CD4-positive, alpha-beta memory T cell (primary cell): ENCODE results near the gene FCHSD2. TPM values are rescaled to one million over a fixed set of nuclear protein-coding genes. Genes with fewer than 3 reads are reported as not detected.

Source experiments
- CTCF ChIA-PET: fragments of 350-600 bp; sonication (Branson Sonifier 250); formaldehyde crosslinking; loops from one replicate; lab custom pipeline; 2021; ENCODE audit warnings: inconsistent platforms; ENCODE audit not compliant: partially characterized antibody; lab: Charles Lee
- POLR2A ChIA-PET: fragments of 350-600 bp; sonication (Branson Sonifier 250); formaldehyde crosslinking; loops from one replicate; lab custom pipeline; 2021; ENCODE audit not compliant: partially characterized antibody; lab: Charles Lee
- DNase-seq, 5 donors: peaks; one replicate each; pipeline versions ENCODE4 v3.0.0 to v3.0.0-alpha.2; 2020 to 2022; ENCODE audit warnings: mixed read lengths in 1 of 5
- H3K27ac ChIP-seq: one replicate; pipeline ENCODE4 v1.7.0; 2013; ENCODE audit warnings: low read depth, low read length
- H3K27me3 ChIP-seq: 2 replicates; pipeline ENCODE4 v1.7.0; 2013; ENCODE audit warnings: mild to moderate bottlenecking, low read length, moderate library complexity; ENCODE audit not compliant: insufficient read depth
- H3K36me3 ChIP-seq: 2 replicates; pipeline ENCODE4 v1.7.0; 2013; ENCODE audit warnings: mild to moderate bottlenecking, low read length, moderate library complexity; ENCODE audit not compliant: insufficient read depth
- H3K4me1 ChIP-seq: 2 replicates; pipeline ENCODE4 v1.7.0; 2013; ENCODE audit warnings: mild to moderate bottlenecking, low read length, moderate library complexity; ENCODE audit not compliant: insufficient read depth
- H3K4me3 ChIP-seq, 2 donors: one replicate each; pipeline ENCODE4 v1.7.0; 2013; ENCODE audit warnings: low read length in 2 of 2, mild to moderate bottlenecking in 1 of 2
- H3K9me3 ChIP-seq, 2 donors: one replicate each; pipeline ENCODE4 v1.7.0; 2013; ENCODE audit warnings: low read length in 2 of 2, control low read depth in 1 of 2; ENCODE audit not compliant: control insufficient read depth in 1 of 2
- H3K27ac Mint-ChIP-seq, 7 donors: one replicate each; pipeline ENCODE4 v1.8.0; 2020 to 2021; ENCODE audit warnings: mixed read lengths in 7 of 7, mild to moderate bottlenecking in 6 of 7, inconsistent platforms in 3 of 7, moderate library complexity in 3 of 7
- H3K27me3 Mint-ChIP-seq, 2 donors: one replicate each; pipeline ENCODE4 v1.8.0; 2020 to 2021; ENCODE audit warnings: mixed read lengths in 2 of 2
- H3K36me3 Mint-ChIP-seq, 2 donors: one replicate each; pipeline ENCODE4 v1.8.0; 2020 to 2021; ENCODE audit warnings: mixed read lengths in 2 of 2, inconsistent platforms in 1 of 2, mild to moderate bottlenecking in 1 of 2
- H3K4me1 Mint-ChIP-seq, 4 donors: one replicate each; pipeline ENCODE4 v1.8.0; 2020 to 2021; ENCODE audit warnings: mixed read lengths in 4 of 4, mild to moderate bottlenecking in 1 of 4
- H3K4me3 Mint-ChIP-seq, 8 donors: one replicate each; pipeline ENCODE4 v1.8.0; 2020 to 2021; ENCODE audit warnings: mixed read lengths in 8 of 8, mild to moderate bottlenecking in 7 of 8, moderate library complexity in 6 of 8, inconsistent platforms in 3 of 8
- H3K9me3 Mint-ChIP-seq, 8 donors: one replicate each; pipeline ENCODE4 v1.8.0; 2020 to 2021; ENCODE audit warnings: mixed read lengths in 8 of 8, mild to moderate bottlenecking in 5 of 8, inconsistent platforms in 3 of 8, moderate library complexity in 1 of 8
- intact Hi-C: fragments of 100-400 bp; cut with micrococcal nuclease; formaldehyde crosslinking; loops from one replicate; pipeline ENCODE4 v1.15.1; 2023
- polyA plus RNA-seq, 2 donors: library from polyadenylated mRNA; unstranded; fragments of 300-500 nt; fragmentation: Illumina TruSeq; gene quantifications; one replicate each; pipeline ENCODE4 v1.2.3, GENCODE V29; 2021
- total RNA-seq, 2 experiments: library from RNA; stranded (reverse); gene quantifications; one replicate each; pipeline ENCODE4 v1.2.3, GENCODE V29; 2021

Gene FCHSD2
- total and polyA plus RNA-seq, 4 experiments from 2014 or later, result 9.5 to 52.0 (median 34.8) TPM

- DNase-seq, result no peak
- Mint-ChIP-seq H3K36me3 (peaks cover 0 to 16% of the 10 kb centered on the region in 2 donors), H3K27ac (peak overlapping the region in 1 of 7 donors; percentile 72), H3K27me3 (no peaks in the 10 kb centered on the region), H3K4me3 (no peak overlapping the region), H3K9me3 (no peaks in the 10 kb centered on the region), H3K4me1 (peaks cover 7 to 14% (median 12%) of the 10 kb centered on the region in 4 donors)
- H3K27me3 ChIP-seq, result no peaks in the 10 kb centered on the region
- no peaks in the 10 kb centered on the region for H3K4me1 ChIP-seq
- POLR2A ChIA-PET, result no interaction called here
- CTCF ChIA-PET, result interaction anchor here (2.4 kb wide), 1 partner anchor 125 kb away, joined by 12 read pairs; no protein-coding TSS in a partner anchor
- intact Hi-C loops, result no loop called here
- no peaks in the 10 kb centered on the region for H3K9me3 ChIP-seq
- no peaks in the 10 kb centered on the region for H3K36me3 ChIP-seq
- no peak overlapping the region for H3K4me3 ChIP-seq
- no peak overlapping the region for H3K27ac ChIP-seq
Observed at GRCh38 chr11:72850832-72851231, 291.3 kb downstream of the FCHSD2 start.

DNA sequence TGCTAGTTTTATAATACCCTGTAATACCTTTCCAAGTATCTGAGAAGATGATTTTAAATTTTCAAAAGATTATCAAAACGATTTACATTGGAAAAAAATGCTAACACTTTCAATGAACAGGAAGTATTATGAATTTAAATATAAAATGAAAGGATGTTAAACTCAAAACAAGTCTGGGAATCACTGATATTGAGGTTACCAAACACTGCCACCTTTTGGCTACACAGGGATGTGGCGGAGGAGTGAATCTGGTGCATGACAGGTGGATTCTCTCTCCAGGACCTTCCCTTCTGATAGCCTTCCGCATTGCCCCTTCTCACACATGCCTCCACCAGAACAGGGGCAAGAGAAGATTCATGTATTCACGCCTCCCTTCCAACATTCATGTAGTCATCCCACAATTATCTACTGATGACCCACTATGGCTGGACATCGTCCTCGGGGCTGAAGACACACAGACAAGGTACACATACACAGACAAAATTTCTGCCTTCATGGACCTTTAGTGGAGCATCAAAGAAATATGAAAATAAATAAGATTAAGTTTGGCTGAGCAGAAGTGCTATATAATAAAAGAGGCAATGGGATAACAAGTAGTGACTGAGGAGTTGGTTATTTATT is 293.2 kb downstream of the FCHSD2 start:
- Mint-ChIP-seq H3K4me3 (no peak overlapping the region), H3K27ac (peak overlapping the region in 2 of 7 donors; percentile 42 to 56), H3K9me3 (no peaks in the 10 kb centered on the region), H3K36me3 (peaks cover 5 to 26% of the 10 kb centered on the region in 2 donors), H3K27me3 (no peaks in the 10 kb centered on the region), H3K4me1 (peaks cover 7 to 14% (median 11%) of the 10 kb centered on the region in 4 donors)
- POLR2A ChIA-PET, result no interaction called here
- no peaks in the 10 kb centered on the region for H3K27me3 ChIP-seq
- H3K9me3 ChIP-seq, result no peaks in the 10 kb centered on the region
- peak; percentile 42 to 57 (median 47) for DNase-seq
- H3K4me3 ChIP-seq, result no peak overlapping the region
- H3K27ac ChIP-seq, result no peak overlapping the region
- H3K36me3 ChIP-seq, result peaks cover 4% of the 10 kb centered on the region
- intact Hi-C loops, result loop anchor here (1.0 to 2.0 kb wide), 2 partner anchors 124 to 164 kb away; no protein-coding TSS in a partner anchor
- H3K4me1 ChIP-seq, result no peaks in the 10 kb centered on the region
- CTCF ChIA-PET, result interaction anchor here (1.1 to 2.4 kb wide), 3 partner anchors 123 to 328 kb away, joined by 3 to 12 read pairs (median 11); no protein-coding TSS in a partner anchor

DNA sequence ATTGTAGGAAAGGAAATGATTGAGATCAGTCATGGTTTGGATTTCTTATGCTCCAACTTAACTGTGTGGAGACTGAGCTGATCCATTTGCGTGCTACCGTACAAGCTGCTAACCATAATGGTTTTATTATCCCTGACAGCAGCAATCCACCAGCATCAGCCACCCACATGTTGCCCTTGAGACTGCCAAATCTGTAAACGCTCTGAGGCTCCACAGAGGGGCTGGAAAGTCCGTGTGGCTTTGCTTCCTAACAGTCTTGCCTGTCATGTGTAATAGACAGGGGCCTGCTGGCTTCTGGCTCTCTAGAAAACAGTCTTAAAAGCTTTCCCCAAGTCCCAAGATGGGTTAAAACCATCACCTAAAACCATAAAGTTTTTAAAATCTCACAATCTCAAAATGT is 297.8 kb downstream of the FCHSD2 start:
- no peak for DNase-seq
- Histone ChIP-seq H3K4me3 (no peak overlapping the region), H3K4me1 (no peaks in the 10 kb centered on the region), H3K27me3 (no peaks in the 10 kb centered on the region), H3K27ac (no peak overlapping the region), H3K36me3 (peaks cover 34% of the 10 kb centered on the region), H3K9me3 (no peaks in the 10 kb centered on the region)
- intact Hi-C loops, result no loop called here
- ChIA-PET CTCF (interaction anchor here (3.5 kb wide), 1 partner anchor 13 kb away, joined by 24 read pairs; no protein-coding TSS in a partner anchor), POLR2A (no interaction called here)
- H3K9me3 Mint-ChIP-seq, result no peaks in the 10 kb centered on the region
- H3K4me3 Mint-ChIP-seq, result no peak overlapping the region
- H3K36me3 Mint-ChIP-seq, result peaks cover 26 to 61% of the 10 kb centered on the region in 2 donors
- no peaks in the 10 kb centered on the region for H3K27me3 Mint-ChIP-seq
- H3K4me1 Mint-ChIP-seq, result peaks cover 4 to 11% (median 7%) of the 10 kb centered on the region in 4 donors
- H3K27ac Mint-ChIP-seq, result peak overlapping the region in 4 of 7 donors; percentile 19 to 35 (median 30)

DNA sequence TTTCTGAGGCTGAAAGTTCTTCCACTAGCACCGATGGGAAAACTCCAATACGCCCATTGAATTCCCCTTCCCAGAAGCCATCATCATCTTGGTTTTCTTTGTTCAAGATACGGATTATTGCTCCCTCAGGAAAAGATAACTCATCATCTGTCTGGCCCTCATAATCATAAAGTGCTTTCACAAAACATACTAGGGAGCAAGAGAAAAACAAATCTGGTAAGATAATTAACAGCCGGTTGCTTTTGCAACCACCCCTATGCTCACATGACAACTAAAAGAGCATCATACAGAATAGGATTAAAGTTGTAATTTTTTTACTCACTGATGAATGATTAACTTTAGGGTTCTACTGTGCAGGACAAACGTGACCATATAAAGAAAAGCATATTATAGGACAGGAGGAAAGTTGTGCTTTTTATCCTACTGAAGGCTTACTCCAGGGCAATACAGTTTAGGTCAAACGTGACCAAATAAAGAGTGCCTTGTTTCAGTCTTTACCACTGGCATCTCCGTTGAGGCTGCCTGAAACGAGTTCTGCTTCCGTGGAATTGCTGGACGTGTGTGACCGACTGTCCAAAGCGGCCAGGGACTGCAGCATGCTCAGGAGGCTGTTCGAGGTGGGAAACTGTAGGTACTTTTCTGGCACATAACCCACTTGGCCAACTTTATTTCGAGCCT is 299.3 kb downstream of the FCHSD2 start:
- H3K27ac ChIP-seq, result no peak overlapping the region
- intact Hi-C loops, result no loop called here

GRCh38 chr11:72842126-72842525 is 300.0 kb downstream of the FCHSD2 start:
- Mint-ChIP-seq H3K4me1 (peaks cover 6 to 18% (median 13%) of the 10 kb centered on the region in 4 donors), H3K27me3 (no peaks in the 10 kb centered on the region), H3K36me3 (peaks cover 29 to 65% of the 10 kb centered on the region in 2 donors), H3K4me3 (no peak overlapping the region), H3K9me3 (no peaks in the 10 kb centered on the region), H3K27ac (peak overlapping the region in 2 of 7 donors; percentile 9 to 37)
- POLR2A ChIA-PET, result interaction anchor here (1.5 kb wide), 1 partner anchor 11 kb away, joined by 6 read pairs; no protein-coding TSS in a partner anchor
- no peak overlapping the region for H3K27ac ChIP-seq
- no peak for DNase-seq
- intact Hi-C loops, result no loop called here
- no peaks in the 10 kb centered on the region for H3K4me1 ChIP-seq
- no peaks in the 10 kb centered on the region for H3K9me3 ChIP-seq
- H3K36me3 ChIP-seq, result peaks cover 42% of the 10 kb centered on the region
- CTCF ChIA-PET, result interaction anchor here (1.1 to 3.1 kb wide), 3 partner anchors 11 to 335 kb away, joined by 3 to 12 read pairs (median 7); no protein-coding TSS in a partner anchor
- no peaks in the 10 kb centered on the region for H3K27me3 ChIP-seq
- no peak overlapping the region for H3K4me3 ChIP-seq

More for the DNA sequence above, 299.3 kb downstream of the FCHSD2 start:
- POLR2A ChIA-PET, result no interaction called here
- CTCF ChIA-PET, result interaction anchor here (1.1 to 3.1 kb wide), 2 partner anchors 12 to 335 kb away, joined by 3 to 12 read pairs; no protein-coding TSS in a partner anchor
- H3K4me1 Mint-ChIP-seq, result peaks cover 6 to 18% (median 13%) of the 10 kb centered on the region in 4 donors
- Histone ChIP-seq H3K36me3 (peaks cover 42% of the 10 kb centered on the region), H3K27me3 (no peaks in the 10 kb centered on the region), H3K9me3 (no peaks in the 10 kb centered on the region), H3K4me3 (no peak overlapping the region), H3K4me1 (no peaks in the 10 kb centered on the region)
- H3K36me3 Mint-ChIP-seq, result peaks cover 29 to 65% of the 10 kb centered on the region in 2 donors
- H3K4me3 Mint-ChIP-seq, result no peak overlapping the region
- H3K9me3 Mint-ChIP-seq, result no peaks in the 10 kb centered on the region
- DNase-seq, result no peak
- peak overlapping the region in 5 of 7 donors; percentile 1 to 55 (median 6) for H3K27ac Mint-ChIP-seq
- no peaks in the 10 kb centered on the region for H3K27me3 Mint-ChIP-seq

- POLR2A ChIA-PET, result interaction anchor here (0.6 to 2.1 kb wide), 5 partner anchors 10 to 207 kb away, joined by 3 to 6 read pairs (median 5); no protein-coding TSS in a partner anchor
- DNase-seq, result no peak
- CTCF ChIA-PET, result interaction anchor here (0.7 to 3.1 kb wide), 4 partner anchors 10 to 336 kb away, joined by 3 to 12 read pairs (median 6); no protein-coding TSS in a partner anchor
- intact Hi-C loops, result no loop called here
- Histone ChIP-seq H3K27ac (no peak overlapping the region), H3K9me3 (no peaks in the 10 kb centered on the region), H3K4me3 (no peak overlapping the region), H3K27me3 (no peaks in the 10 kb centered on the region), H3K4me1 (no peaks in the 10 kb centered on the region), H3K36me3 (peaks cover 42% of the 10 kb centered on the region)
- H3K4me3 Mint-ChIP-seq, result no peak overlapping the region
- no peaks in the 10 kb centered on the region for H3K27me3 Mint-ChIP-seq
- peak overlapping the region in 3 of 7 donors; percentile 9 to 29 (median 25) for H3K27ac Mint-ChIP-seq
- H3K36me3 Mint-ChIP-seq, result peaks cover 29 to 65% of the 10 kb centered on the region in 2 donors
- H3K9me3 Mint-ChIP-seq, result no peaks in the 10 kb centered on the region
- H3K4me1 Mint-ChIP-seq, result peaks cover 6 to 18% (median 13%) of the 10 kb centered on the region in 4 donors
Observed at GRCh38 chr11:72841397-72841796, 300.7 kb downstream of the FCHSD2 start.
